ENCODE results near the gene FGF4.

GRCh38 chr11:69744435-69744834, 30.7 kb downstream of the FGF4 start:
- TF ChIP-seq POLR2A (IDR thresholded peaks at IDR 0.05; ENCODE audit: low read length): no peak
- no peak for TF ChIP-seq GATA1 (IDR thresholded peaks at IDR 0.05; ENCODE audit: low read depth, low read length)

Data from erythroblast (primary cell).